Fibroblast of lung (primary cell): ENCODE results near the gene HPCAL1.

ENCODE experiments used
- EZH2 ChIP-seq: IDR thresholded peaks from 2 replicates; pipeline ENCODE4 v1.5.1; 2012; ENCODE audit warnings: low read length, control low read depth, mild to moderate bottlenecking; ENCODE audit errors: missing control alignments
- TF ChIP-seq, protein P1 (sequence below), 2 donors: IDR thresholded peaks in 1 of 2; conservative IDR thresholded peaks in 1 of 2; 1 replicate in 1 of 2; 2 replicates in 1 of 2; pipeline ENCODE4 v1.5.1; 2011 to 2012; ENCODE audit warnings: low read length in 2 of 2, control low read depth in 1 of 2, inconsistent platforms in 1 of 2, low read depth in 1 of 2, mild to moderate bottlenecking in 1 of 2

DNA sequence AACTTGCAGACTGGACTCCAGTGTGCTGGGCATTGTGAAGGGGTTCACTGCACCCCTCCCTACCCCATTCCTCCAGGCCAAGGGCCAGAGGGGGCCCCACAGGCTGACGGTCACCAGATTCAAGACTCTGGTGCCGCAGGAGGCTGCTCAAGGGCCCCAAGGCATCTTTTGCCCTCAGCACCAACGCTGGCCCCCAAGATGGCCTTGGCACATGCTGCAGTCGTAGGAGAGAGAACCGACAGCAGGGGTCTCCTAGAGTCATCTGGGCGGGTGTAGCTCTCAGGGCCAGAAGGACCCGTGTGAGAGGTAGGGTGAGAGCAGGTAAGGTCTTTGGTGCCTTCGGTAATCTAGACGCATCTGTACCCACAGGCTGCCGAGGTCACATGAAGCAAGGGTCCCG lies 164.1 kb downstream of the HPCAL1 start:
- TF ChIP-seq, protein P1, sequence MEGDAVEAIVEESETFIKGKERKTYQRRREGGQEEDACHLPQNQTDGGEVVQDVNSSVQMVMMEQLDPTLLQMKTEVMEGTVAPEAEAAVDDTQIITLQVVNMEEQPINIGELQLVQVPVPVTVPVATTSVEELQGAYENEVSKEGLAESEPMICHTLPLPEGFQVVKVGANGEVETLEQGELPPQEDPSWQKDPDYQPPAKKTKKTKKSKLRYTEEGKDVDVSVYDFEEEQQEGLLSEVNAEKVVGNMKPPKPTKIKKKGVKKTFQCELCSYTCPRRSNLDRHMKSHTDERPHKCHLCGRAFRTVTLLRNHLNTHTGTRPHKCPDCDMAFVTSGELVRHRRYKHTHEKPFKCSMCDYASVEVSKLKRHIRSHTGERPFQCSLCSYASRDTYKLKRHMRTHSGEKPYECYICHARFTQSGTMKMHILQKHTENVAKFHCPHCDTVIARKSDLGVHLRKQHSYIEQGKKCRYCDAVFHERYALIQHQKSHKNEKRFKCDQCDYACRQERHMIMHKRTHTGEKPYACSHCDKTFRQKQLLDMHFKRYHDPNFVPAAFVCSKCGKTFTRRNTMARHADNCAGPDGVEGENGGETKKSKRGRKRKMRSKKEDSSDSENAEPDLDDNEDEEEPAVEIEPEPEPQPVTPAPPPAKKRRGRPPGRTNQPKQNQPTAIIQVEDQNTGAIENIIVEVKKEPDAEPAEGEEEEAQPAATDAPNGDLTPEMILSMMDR (conservative IDR thresholded peaks at IDR 0.05 in 1 of 2, IDR thresholded peaks at IDR 0.05 in 1 of 2; ENCODE audit: low read depth in 1 of 2, low read length in 2 of 2), result no peak
- no peak for TF ChIP-seq EZH2
